Neural progenitor cell (in vitro differentiated cells): ENCODE results near the gene ETAA1.

ENCODE experiments used
- EZH2 ChIP-seq: fragments of 200-600 bp; sonication (generic); IDR thresholded peaks from 2 replicates; pipeline ENCODE4 v1.6.1; 2017; ENCODE audit warnings: antibody characterized with exemption, mild to moderate bottlenecking, moderate library complexity
- EZH2phosphoT487 ChIP-seq: fragments of 200-600 bp; sonication (generic); IDR thresholded peaks from 2 replicates; pipeline ENCODE4 v1.6.1; 2017; ENCODE audit warnings: antibody characterized with exemption
- TF ChIP-seq, protein P1 (sequence below): fragments of 200-600 bp; sonication (generic); IDR thresholded peaks from 2 replicates; pipeline ENCODE4 v1.5.1; 2017; ENCODE audit warnings: antibody characterized with exemption, mild to moderate bottlenecking

DNA sequence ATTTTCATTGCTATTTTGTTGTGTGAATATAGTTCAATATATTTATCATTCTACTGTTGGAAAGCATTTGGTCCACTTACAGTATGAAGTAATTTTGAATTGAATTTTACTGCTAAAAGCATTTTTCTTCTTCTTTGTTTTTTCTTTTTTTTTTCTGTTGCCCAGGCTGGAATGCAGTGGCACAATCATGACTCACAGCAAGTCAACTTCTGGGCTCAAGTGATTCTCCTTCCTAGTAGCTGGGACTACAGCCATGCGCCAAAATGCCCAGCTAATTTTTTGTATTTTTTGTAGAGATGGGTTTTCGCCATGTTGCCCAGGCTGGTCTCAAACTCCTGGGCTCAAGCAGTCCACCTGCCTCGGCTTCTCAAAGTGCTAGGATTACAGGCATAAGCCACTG is 2.4 kb upstream of the ETAA1 start:
- TF ChIP-seq, protein P1, sequence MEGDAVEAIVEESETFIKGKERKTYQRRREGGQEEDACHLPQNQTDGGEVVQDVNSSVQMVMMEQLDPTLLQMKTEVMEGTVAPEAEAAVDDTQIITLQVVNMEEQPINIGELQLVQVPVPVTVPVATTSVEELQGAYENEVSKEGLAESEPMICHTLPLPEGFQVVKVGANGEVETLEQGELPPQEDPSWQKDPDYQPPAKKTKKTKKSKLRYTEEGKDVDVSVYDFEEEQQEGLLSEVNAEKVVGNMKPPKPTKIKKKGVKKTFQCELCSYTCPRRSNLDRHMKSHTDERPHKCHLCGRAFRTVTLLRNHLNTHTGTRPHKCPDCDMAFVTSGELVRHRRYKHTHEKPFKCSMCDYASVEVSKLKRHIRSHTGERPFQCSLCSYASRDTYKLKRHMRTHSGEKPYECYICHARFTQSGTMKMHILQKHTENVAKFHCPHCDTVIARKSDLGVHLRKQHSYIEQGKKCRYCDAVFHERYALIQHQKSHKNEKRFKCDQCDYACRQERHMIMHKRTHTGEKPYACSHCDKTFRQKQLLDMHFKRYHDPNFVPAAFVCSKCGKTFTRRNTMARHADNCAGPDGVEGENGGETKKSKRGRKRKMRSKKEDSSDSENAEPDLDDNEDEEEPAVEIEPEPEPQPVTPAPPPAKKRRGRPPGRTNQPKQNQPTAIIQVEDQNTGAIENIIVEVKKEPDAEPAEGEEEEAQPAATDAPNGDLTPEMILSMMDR = no peak
- TF ChIP-seq EZH2 (no peak), EZH2phosphoT487 (no peak)
